DMS53 treated with DMSO at 0.1 percent for 48 hours (cell line): Measurements from ENCODE around the gene NKX1-2.

Experiments used
- DNase-seq: peaks from one replicate; lab custom pipeline; 2025; ENCODE audit not compliant: unreplicated experiment; lab: John Stamatoyannopoulos, UW

The NKX1-2 gene

DNA sequence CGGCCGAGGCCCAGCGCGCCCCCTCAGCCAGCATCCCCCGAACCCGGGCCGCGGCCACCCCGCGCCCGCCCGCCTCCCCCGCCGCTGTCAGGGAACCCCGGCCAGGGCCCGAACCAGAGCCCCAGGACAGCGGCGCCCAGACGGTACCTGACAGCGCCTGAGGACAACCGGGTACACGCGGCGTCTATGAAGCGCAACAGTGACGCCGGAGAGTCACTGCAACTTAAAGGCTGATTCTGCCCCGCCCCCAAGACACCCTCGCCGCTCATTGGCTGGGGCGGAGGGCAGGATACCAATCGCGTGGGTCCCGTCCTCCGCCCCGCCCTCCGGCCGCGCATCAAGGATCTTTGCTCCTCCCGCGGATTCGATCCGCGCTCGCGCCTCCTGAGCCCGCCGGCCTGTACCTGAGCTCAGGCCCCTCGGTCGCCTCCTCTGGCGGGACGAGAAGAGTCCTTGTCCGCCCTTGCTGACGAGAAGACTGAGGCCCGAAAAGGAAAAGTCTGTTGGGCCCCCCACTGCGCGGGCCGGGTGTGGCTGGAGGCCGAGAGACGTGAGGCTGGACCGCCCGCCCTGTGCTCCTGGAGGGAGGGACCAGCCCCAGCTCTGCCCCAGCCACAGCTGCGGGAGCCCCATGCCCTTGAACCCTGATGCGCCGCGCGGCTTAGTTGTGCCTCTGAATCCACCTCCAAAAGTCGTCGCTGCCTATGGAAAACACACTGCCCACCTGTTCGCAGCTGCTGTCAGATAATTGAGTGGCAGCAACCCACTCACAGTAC, 30.9 kb downstream of the NKX1-2 start, which contains the start of gene OAT:
TSS of gene OAT (minus strand) at position 198 of the 776 bp plus-strand sequence. CDS start 6,752 bp downstream, outside the sequence.
- DNase-seq: peak; percentile 95

DNA sequence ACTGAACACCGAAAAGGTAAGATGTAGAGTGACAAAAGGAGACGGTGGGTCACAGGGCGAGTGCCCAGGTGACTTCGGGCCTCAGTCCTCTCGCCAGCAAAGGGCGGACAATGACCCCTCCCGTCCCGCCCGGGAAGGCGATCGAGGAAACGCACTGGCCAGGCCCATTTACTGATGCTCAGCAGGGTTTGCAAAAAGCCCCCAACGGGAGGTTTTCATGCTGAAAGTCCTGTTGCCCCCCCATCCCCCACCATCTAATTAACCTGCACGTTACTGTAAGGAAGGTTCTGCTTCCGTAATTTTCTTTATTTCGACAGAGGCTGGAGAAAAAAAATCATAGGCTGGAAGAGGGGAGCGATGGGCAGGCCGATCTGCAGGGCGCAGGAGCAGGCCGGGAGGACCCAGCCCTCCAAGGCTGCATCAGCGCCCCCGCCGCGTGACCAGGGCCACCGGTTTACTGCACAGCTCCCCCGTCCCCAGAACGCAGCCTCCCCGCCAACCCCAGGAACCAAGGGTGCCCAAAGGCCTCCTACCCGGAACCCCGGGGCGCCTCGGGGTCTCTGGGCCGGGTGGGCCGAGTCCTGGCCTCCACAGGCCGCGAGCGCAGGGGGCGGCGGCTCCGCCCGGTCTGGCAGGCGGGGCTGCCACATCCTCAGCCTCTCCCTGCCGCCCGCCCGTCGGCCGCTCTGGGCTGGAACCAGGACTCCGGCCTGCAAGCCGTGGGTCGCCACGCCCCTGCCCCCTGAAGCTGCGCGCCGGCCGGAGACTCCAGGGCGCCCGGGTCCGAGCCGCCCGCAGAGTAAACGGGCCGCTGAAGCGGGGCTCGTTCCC, 31.7 kb downstream of the NKX1-2 start:
- peak; percentile 28 for DNase-seq

DNA sequence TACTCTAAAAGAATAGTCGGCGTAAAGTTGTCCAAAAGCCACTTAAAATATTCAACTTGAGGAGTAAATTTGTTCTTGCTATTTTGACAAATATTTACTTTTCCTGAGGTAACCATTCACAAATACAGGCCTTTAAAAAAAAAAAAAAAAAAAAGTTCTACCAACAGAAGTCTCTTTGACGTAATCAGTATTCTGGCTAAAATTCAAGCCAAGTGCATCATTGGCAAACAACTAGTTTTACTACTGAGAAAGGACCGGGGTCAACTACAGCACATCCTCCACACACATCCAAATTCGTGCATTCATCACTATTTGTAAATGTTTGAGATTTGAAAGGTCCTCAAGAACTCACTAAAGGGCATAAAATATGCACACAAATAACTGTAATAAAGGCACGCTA, 33.1 kb downstream of the NKX1-2 start:
- DNase-seq: peak; percentile 13

DNA sequence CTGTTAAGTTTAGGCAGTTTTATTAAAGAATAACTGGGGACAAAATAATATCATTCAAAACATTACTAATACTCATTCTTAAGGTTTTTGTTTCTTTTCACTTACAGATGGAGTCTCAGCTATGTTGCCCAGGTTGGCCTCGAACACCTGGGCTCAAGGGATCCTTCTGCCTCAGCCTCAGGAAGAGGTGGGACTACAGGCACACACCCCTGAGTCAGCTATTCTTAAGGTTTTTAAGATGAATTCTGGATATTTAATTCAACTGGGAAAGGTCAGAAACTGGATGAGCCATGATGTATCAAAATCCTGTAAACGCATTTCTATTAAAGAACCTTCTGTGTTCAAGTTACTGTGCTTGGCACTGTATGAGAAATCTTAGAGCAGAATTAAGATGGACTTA, 34.6 kb downstream of the NKX1-2 start:
- DNase-seq: no peak

DNA sequence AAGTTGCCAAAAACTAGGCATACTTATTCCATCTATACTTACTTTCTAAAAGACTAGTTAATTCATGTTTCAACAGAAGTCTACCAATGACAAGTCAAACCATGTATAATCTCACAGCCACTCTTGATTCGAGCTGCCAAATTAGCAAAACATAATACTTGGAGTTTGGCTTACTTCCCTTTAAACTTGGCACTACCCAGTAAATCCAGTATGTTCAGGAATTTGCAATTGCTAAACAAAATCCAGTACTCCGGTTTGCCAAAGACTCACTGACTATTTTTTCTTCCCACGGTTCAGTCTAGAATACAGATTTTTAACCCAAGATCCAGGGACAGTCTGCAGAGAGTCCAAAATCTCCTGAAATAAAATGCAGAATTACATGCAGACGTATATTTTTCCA, 35.8 kb downstream of the NKX1-2 start:
- no peak for DNase-seq

DNA sequence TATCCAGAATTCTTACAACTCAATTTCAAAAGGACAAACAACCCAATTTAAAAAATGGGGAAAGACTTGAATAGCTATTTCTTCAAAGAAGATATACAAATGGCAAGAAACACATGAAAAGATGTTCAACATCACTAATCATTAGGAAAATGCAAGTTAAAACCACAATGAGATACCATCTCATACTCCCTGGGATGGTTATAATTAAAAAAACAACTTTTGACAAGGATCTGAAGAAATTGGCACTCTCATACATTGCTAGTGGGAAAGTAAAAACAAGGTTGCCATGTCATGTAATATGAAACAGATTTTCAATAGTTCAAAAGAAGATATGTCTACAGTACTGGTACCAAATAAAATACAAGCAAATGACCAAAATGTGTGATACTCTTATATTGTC, 40.1 kb downstream of the NKX1-2 start:
- DNase-seq: no peak

DNA sequence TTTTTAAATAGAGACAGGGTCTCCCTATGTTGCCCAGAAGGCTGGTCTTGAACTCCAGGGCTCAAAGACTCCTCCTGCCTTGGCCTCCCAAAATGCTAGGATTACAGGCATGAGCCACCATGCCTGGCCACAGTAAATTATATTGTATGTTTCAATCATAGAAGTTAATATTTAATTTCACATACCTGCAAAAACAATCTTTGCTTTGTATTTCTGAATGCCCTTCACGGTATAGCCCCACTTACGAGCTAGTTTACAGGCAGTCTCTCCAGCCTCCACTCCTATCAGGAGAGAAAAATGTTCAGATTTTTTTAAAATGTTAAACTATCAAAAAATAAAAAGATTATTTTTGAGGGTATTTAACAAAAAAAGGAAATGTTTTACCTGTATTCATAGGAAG, 41.5 kb downstream of the NKX1-2 start:
- no peak for DNase-seq

DNA sequence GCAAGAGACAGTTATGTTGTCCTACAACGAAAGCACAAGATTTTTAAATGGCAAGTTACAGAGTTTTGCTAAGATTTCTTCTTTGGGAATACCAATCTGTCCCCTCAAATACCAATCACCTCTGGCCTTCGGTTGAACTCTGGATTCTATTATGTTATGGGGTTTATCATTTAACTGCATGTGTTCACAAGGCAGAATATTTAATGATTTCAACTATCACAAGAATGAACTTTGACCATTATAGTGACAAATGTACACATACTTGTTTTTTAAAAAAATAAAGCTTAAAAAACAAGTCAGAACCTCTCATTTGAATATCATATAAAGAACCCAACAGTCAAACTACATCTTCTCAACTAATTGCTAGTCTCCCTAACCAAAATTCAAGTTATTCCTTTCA, 42.4 kb downstream of the NKX1-2 start:
- no peak for DNase-seq

DNA sequence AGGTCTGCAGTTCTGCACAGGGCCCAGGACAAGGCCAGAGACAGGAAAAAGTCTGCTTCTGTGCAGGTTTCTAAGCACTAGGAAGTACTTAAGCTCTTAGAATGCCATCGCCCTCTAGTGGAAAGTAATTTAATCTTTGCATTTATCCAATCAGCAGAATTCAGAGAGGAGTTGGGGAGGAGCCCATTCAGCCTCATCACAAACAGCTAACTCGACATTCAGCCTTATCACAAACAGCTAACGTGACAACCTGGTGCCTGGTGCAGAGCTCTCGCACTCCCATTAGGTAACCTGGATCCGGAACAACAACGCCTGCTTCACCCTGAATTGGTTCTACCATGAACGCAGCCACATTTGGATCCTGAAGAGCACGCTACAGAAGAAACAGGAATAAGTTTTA, 46.3 kb downstream of the NKX1-2 start:
- peak; percentile 91 for DNase-seq

DNA sequence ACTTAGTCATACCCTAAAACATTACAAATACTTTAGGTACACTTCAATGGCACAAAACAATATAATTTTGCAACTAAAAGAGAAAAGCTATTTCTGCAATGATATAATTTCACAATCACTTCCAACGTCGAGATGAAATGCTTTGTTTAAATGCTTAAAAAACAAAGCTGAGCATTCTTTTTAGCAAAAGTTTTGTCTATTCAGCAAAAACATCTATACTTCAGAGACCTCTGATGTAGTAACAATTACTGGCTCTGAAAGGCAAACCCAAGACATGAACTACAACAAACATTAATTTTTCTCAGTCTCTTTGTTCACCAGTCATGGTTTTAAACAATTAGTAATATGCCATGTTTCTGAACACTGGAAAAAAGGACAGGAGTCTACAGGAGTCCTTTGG, 47.6 kb downstream of the NKX1-2 start:
- no peak for DNase-seq

DNA sequence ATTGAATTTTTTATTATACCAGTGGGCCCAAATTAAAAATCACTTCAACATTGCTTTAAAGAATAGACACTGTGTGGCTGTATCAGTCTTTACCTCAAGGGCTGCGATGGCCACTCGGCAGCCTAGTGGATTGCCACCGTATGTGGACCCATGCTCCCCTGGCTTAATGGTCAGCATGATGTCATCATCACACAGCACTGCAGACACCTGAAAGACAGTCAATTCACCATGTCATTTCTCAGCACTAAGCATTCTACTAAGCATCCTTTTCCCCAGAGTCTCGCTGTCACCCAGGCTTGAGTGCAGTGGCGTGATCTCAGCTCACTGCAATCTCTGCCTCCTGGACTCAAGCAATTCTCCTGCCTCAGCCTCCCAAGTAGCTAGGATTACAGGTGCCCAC, 48.2 kb downstream of the NKX1-2 start:
- no peak for DNase-seq
